Fibroblast of pulmonary artery (primary cell): ENCODE results near the gene ADAMTS7.
"Not testable (repeated sequence)": the region's sequence is repeated elsewhere in the genome, so short reads cannot be mapped to it uniquely, and the experiment has no call there.

Experiments
- DNase-seq: peaks from one replicate; pipeline ENCODE4 v3.0.0-alpha.2; 2010; ENCODE audit warnings: low read depth
- H3K4me3 ChIP-seq: replicated peaks from 2 replicates; pipeline ENCODE4 v1.5.1; 2011; ENCODE audit warnings: low read depth, mild to moderate bottlenecking, control low read depth, low read length, moderate library complexity
- CTCF ChIP-seq: IDR thresholded peaks from 2 replicates; pipeline ENCODE4 v1.5.1; 2011; ENCODE audit warnings: mild to moderate bottlenecking, control low read depth, low read length, inconsistent platforms; ENCODE audit errors: missing control alignments

The ADAMTS7 gene

GRCh38 chr15:78790027-78790426 is 21.2 kb downstream of the ADAMTS7 start:
- no peak for DNase-seq
- H3K4me3 ChIP-seq, result no peak overlapping the region
- no peak for TF ChIP-seq CTCF

GRCh38 chr15:78789615-78790014 is 21.6 kb downstream of the ADAMTS7 start:
- H3K4me3 ChIP-seq, result no peak overlapping the region
- no peak for DNase-seq
- TF ChIP-seq CTCF, result no peak

GRCh38 chr15:78788016-78788660 is 23.1 kb downstream of the ADAMTS7 start:
- DNase-seq, result no peak
- no peak for TF ChIP-seq CTCF
- no peak overlapping the region for H3K4me3 ChIP-seq

- not testable (repeated sequence) for H3K4me3 ChIP-seq, DNase-seq
Measured at GRCh38 chr15:78782402-78782801, 28.9 kb downstream of the ADAMTS7 start.

GRCh38 chr15:78781381-78781780 is 29.9 kb downstream of the ADAMTS7 start:
- not testable (repeated sequence) for H3K4me3 ChIP-seq, DNase-seq

GRCh38 chr15:78779975-78780374 is 31.3 kb downstream of the ADAMTS7 start:
- not testable (repeated sequence) for DNase-seq, H3K4me3 ChIP-seq

- H3K4me3 ChIP-seq, DNase-seq: not testable (repeated sequence)
Measured at GRCh38 chr15:78779176-78779785, 32.0 kb downstream of the ADAMTS7 start.

- no peak for TF ChIP-seq CTCF
- no peak for DNase-seq
- H3K4me3 ChIP-seq, result no peak overlapping the region
Measured at GRCh38 chr15:78778422-78778821, 32.8 kb downstream of the ADAMTS7 start.

- DNase-seq, H3K4me3 ChIP-seq: not testable (repeated sequence)
Measured at GRCh38 chr15:78777953-78778345, 33.3 kb downstream of the ADAMTS7 start.

- not testable (repeated sequence) for DNase-seq, H3K4me3 ChIP-seq
Measured at GRCh38 chr15:78777290-78777952, 33.8 kb downstream of the ADAMTS7 start.

- not testable (repeated sequence) for DNase-seq, H3K4me3 ChIP-seq
Measured at GRCh38 chr15:78776046-78776925, 35.0 kb downstream of the ADAMTS7 start.
